Measurements from ENCODE around the gene APOL5. TPM values are rescaled to one million over a fixed set of nuclear protein-coding genes. Genes with fewer than 3 reads are reported as not detected.

The APOL5 gene
- total RNA-seq, 1 donor from 2014 or later: not detected

- H3K4me1 Mint-ChIP-seq: no peaks in the 10 kb centered on the region
- H3K27ac Mint-ChIP-seq: no peak overlapping the region
- no peaks in the 10 kb centered on the region for H3K27me3 Mint-ChIP-seq (ENCODE audit: low read depth)
- H3K36me3 Mint-ChIP-seq: no peaks in the 10 kb centered on the region
- TF ChIP-seq, protein P1, sequence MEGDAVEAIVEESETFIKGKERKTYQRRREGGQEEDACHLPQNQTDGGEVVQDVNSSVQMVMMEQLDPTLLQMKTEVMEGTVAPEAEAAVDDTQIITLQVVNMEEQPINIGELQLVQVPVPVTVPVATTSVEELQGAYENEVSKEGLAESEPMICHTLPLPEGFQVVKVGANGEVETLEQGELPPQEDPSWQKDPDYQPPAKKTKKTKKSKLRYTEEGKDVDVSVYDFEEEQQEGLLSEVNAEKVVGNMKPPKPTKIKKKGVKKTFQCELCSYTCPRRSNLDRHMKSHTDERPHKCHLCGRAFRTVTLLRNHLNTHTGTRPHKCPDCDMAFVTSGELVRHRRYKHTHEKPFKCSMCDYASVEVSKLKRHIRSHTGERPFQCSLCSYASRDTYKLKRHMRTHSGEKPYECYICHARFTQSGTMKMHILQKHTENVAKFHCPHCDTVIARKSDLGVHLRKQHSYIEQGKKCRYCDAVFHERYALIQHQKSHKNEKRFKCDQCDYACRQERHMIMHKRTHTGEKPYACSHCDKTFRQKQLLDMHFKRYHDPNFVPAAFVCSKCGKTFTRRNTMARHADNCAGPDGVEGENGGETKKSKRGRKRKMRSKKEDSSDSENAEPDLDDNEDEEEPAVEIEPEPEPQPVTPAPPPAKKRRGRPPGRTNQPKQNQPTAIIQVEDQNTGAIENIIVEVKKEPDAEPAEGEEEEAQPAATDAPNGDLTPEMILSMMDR (IDR thresholded peaks at IDR 0.05; ENCODE audit: unreplicated experiment): no peak
- no peak overlapping the region for H3K4me3 Mint-ChIP-seq
- DNase-seq (ENCODE audit: low spot score in 2 of 2, unreplicated experiment in 2 of 2): no peak
- H3K9me3 Mint-ChIP-seq: peaks cover 5% of the 10 kb centered on the region
These were observed 36.1 kb upstream of the APOL5 start for GRCh38 chr22:35681454-35682052.

- Mint-ChIP-seq H3K9me3 (peaks cover 13% of the 10 kb centered on the region), H3K27me3 (ENCODE audit: low read depth) (no peaks in the 10 kb centered on the region), H3K27ac (no peak overlapping the region), H3K4me1 (no peaks in the 10 kb centered on the region), H3K4me3 (no peak overlapping the region), H3K36me3 (no peaks in the 10 kb centered on the region)
- DNase-seq (ENCODE audit: low spot score in 2 of 2, unreplicated experiment in 2 of 2): no peak
- TF ChIP-seq, protein P1 (IDR thresholded peaks at IDR 0.05; ENCODE audit: unreplicated experiment): no peak
These were observed 34.1 kb upstream of the APOL5 start for GRCh38 chr22:35683560-35683959.

- DNase-seq (ENCODE audit: low spot score in 2 of 2, unreplicated experiment in 2 of 2): no peak
These were observed 33.4 kb upstream of the APOL5 start for GRCh38 chr22:35684270-35684700.

GRCh38 chr22:35684732-35685131, 32.9 kb upstream of the APOL5 start:
- TF ChIP-seq, protein P1 (IDR thresholded peaks at IDR 0.05; ENCODE audit: unreplicated experiment): no peak
- DNase-seq (ENCODE audit: low spot score in 2 of 2, unreplicated experiment in 2 of 2): no peak
- H3K27me3 Mint-ChIP-seq (ENCODE audit: low read depth): no peaks in the 10 kb centered on the region
- no peak overlapping the region for H3K4me3 Mint-ChIP-seq
- peaks cover 13% of the 10 kb centered on the region for H3K9me3 Mint-ChIP-seq
- H3K27ac Mint-ChIP-seq: no peak overlapping the region
- no peaks in the 10 kb centered on the region for H3K4me1 Mint-ChIP-seq
- H3K36me3 Mint-ChIP-seq: no peaks in the 10 kb centered on the region

More at GRCh38 chr22:35684270-35684700, 33.4 kb upstream of the APOL5 start:
- TF ChIP-seq, protein P1 (IDR thresholded peaks at IDR 0.05; ENCODE audit: unreplicated experiment): no peak
- H3K27ac Mint-ChIP-seq: no peak overlapping the region
- H3K9me3 Mint-ChIP-seq: peaks cover 13% of the 10 kb centered on the region
- H3K4me1 Mint-ChIP-seq: no peaks in the 10 kb centered on the region
- H3K27me3 Mint-ChIP-seq (ENCODE audit: low read depth): no peaks in the 10 kb centered on the region
- no peaks in the 10 kb centered on the region for H3K36me3 Mint-ChIP-seq
- H3K4me3 Mint-ChIP-seq: no peak overlapping the region

- Mint-ChIP-seq H3K4me1 (no peaks in the 10 kb centered on the region), H3K9me3 (peaks cover 13% of the 10 kb centered on the region), H3K36me3 (no peaks in the 10 kb centered on the region), H3K27ac (no peak overlapping the region), H3K4me3 (no peak overlapping the region), H3K27me3 (ENCODE audit: low read depth) (peaks cover under 1% of the 10 kb centered on the region)
- no peak for DNase-seq (ENCODE audit: low spot score in 2 of 2, unreplicated experiment in 2 of 2)
- TF ChIP-seq, protein P1 (IDR thresholded peaks at IDR 0.05; ENCODE audit: unreplicated experiment): no peak
These were observed 31.9 kb upstream of the APOL5 start for GRCh38 chr22:35685731-35686130.
